Neural progenitor cell (in vitro differentiated cells): ENCODE data around the gene RAB3IL1. TPM values are rescaled to one million over a fixed set of nuclear protein-coding genes. Genes with fewer than 3 reads are reported as not detected.
"Not testable (repeated sequence)": the region's sequence is repeated elsewhere in the genome, so short reads cannot be mapped to it uniquely, and the experiment has no call there.

ENCODE experiments used
- DNase-seq: peaks from one replicate; pipeline ENCODE4 v3.0.0-alpha.2; 2016; ENCODE audit warnings: low spot score
- H2AFZ ChIP-seq: fragments of 200-600 bp; sonication (generic); replicated peaks from 2 replicates; pipeline ENCODE4 v1.6.1; 2016; ENCODE audit warnings: antibody characterized with exemption
- H3F3A ChIP-seq: fragments of 200-600 bp; sonication (generic); 2 replicates; pipeline ENCODE4 v1.6.1; 2016; ENCODE audit warnings: antibody characterized with exemption, low read depth
- H3K27ac ChIP-seq: fragments of 200-600 bp; sonication (generic); 2 replicates; pipeline ENCODE4 v1.5.1; 2016; ENCODE audit warnings: mild to moderate bottlenecking
- H3K27me3 ChIP-seq: fragments of 200-600 bp; sonication (generic); 2 replicates; pipeline ENCODE4 v1.6.1; 2016; ENCODE audit warnings: mild to moderate bottlenecking, moderate library complexity
- H3K36me3 ChIP-seq: fragments of 200-600 bp; sonication (generic); 2 replicates; pipeline ENCODE4 v1.5.1; 2016
- H3K4me1 ChIP-seq: fragments of 200-600 bp; sonication (generic); 2 replicates; pipeline ENCODE4 v1.6.1; 2016; ENCODE audit warnings: mixed run types
- H3K4me2 ChIP-seq: fragments of 200-600 bp; sonication (generic); 2 replicates; pipeline ENCODE4 v1.6.1; 2016
- H3K4me3 ChIP-seq: fragments of 200-600 bp; sonication (generic); 2 replicates; pipeline ENCODE4 v1.5.1; 2016
- H3K79me2 ChIP-seq: fragments of 200-600 bp; sonication (generic); 2 replicates; pipeline ENCODE4 v1.6.1; 2016; ENCODE audit warnings: low read depth
- H3K9ac ChIP-seq: fragments of 200-600 bp; sonication (generic); 2 replicates; pipeline ENCODE4 v1.6.1; 2016
- H3K9me3 ChIP-seq: fragments of 200-600 bp; sonication (generic); 2 replicates; pipeline ENCODE4 v1.5.1; 2016; ENCODE audit warnings: low read depth
- H4K20me1 ChIP-seq: fragments of 200-600 bp; sonication (generic); 2 replicates; pipeline ENCODE4 v1.6.1; 2016; ENCODE audit warnings: low read depth
- H3K27ac Mint-ChIP-seq: 3 replicates; pipeline ENCODE4 v1.8.0; 2021; ENCODE audit warnings: mixed read lengths
- H3K27me3 Mint-ChIP-seq: 2 replicates; pipeline ENCODE4 v1.8.0; 2022; ENCODE audit warnings: low read depth, mild to moderate bottlenecking, inconsistent platforms, moderate library complexity, mixed read lengths; ENCODE audit not compliant: insufficient read depth
- H3K36me3 Mint-ChIP-seq: 3 replicates; pipeline ENCODE4 v1.8.0; 2021; ENCODE audit warnings: mixed read lengths
- H3K4me1 Mint-ChIP-seq: 3 replicates; pipeline ENCODE4 v1.8.0; 2021; ENCODE audit warnings: mixed read lengths
- H3K4me3 Mint-ChIP-seq: 3 replicates; pipeline ENCODE4 v1.8.0; 2021; ENCODE audit warnings: mild to moderate bottlenecking, moderate library complexity, mixed read lengths
- H3K9me3 Mint-ChIP-seq: 3 replicates; pipeline ENCODE4 v1.8.0; 2020; ENCODE audit warnings: mixed read lengths
- CTCF ChIP-seq: fragments of 200-600 bp; sonication (generic); IDR thresholded peaks from 2 replicates; pipeline ENCODE4 v1.5.1; 2017; ENCODE audit warnings: antibody characterized with exemption, mild to moderate bottlenecking
- EZH2 ChIP-seq: fragments of 200-600 bp; sonication (generic); IDR thresholded peaks from 2 replicates; pipeline ENCODE4 v1.6.1; 2017; ENCODE audit warnings: antibody characterized with exemption, mild to moderate bottlenecking, moderate library complexity
- EZH2phosphoT487 ChIP-seq: fragments of 200-600 bp; sonication (generic); IDR thresholded peaks from 2 replicates; pipeline ENCODE4 v1.6.1; 2017; ENCODE audit warnings: antibody characterized with exemption
- total RNA-seq: library from RNA; depleted of rRNA; stranded (reverse); fragments of >200 nt; gene quantifications from 2 replicates; pipeline ENCODE4 v1.2.3, GENCODE V29; 2015; ENCODE audit warnings: low replicate concordance

The RAB3IL1 gene
- total RNA-seq, 1 donor from 2014 or later, result 1.4 TPM

GRCh38 chr11:61882879-61883278 is 34.5 kb downstream of the RAB3IL1 start:
- H3K36me3 ChIP-seq, result no peaks in the 10 kb centered on the region
- no peaks in the 10 kb centered on the region for H3K9me3 ChIP-seq
- no peaks in the 10 kb centered on the region for H3F3A ChIP-seq
- peaks cover 4% of the 10 kb centered on the region for H3K4me1 ChIP-seq
- Mint-ChIP-seq H3K9me3 (peaks cover 2% of the 10 kb centered on the region), H3K36me3 (no peaks in the 10 kb centered on the region), H3K4me1 (peaks cover 18% of the 10 kb centered on the region), H3K4me3 (no peak overlapping the region), H3K27me3 (peaks cover 2% of the 10 kb centered on the region), H3K27ac (no peak overlapping the region)
- H3K9ac ChIP-seq, result no peak overlapping the region
- H4K20me1 ChIP-seq, result no peaks in the 10 kb centered on the region
- H3K27me3 ChIP-seq, result no peaks in the 10 kb centered on the region
- no peak overlapping the region for H2AFZ ChIP-seq
- H3K4me3 ChIP-seq, result no peak overlapping the region
- H3K4me2 ChIP-seq, result no peak overlapping the region
- no peak overlapping the region for H3K27ac ChIP-seq
- no peaks in the 10 kb centered on the region for H3K79me2 ChIP-seq
- DNase-seq, result no peak
- TF ChIP-seq EZH2phosphoT487, result no peak
- no peak for TF ChIP-seq EZH2
- TF ChIP-seq CTCF, result no peak

- not testable (repeated sequence) for H3K27me3 Mint-ChIP-seq, H3F3A ChIP-seq, H3K9me3 ChIP-seq, H3K79me2 ChIP-seq, DNase-seq, H3K27ac ChIP-seq, H3K27me3 ChIP-seq, H3K4me3 Mint-ChIP-seq, H3K36me3 Mint-ChIP-seq, H2AFZ ChIP-seq, H3K27ac Mint-ChIP-seq, H3K36me3 ChIP-seq, H3K4me2 ChIP-seq, H3K9me3 Mint-ChIP-seq, H3K9ac ChIP-seq, H3K4me3 ChIP-seq, H4K20me1 ChIP-seq, H3K4me1 ChIP-seq
- peaks cover 18% of the 10 kb centered on the region for H3K4me1 Mint-ChIP-seq
These were observed 35.1 kb downstream of the RAB3IL1 start for GRCh38 chr11:61882267-61882666.

- no peak overlapping the region for H2AFZ ChIP-seq
- no peak for TF ChIP-seq CTCF
- no peak for TF ChIP-seq EZH2phosphoT487
- no peak for TF ChIP-seq EZH2
- peaks cover 2% of the 10 kb centered on the region for H3K27me3 Mint-ChIP-seq
- no peak overlapping the region for H3K27ac ChIP-seq
- peaks cover 4% of the 10 kb centered on the region for H3K4me1 ChIP-seq
- no peak overlapping the region for H3K4me3 ChIP-seq
- DNase-seq, result peak; percentile 22
- no peak overlapping the region for H3K27ac Mint-ChIP-seq
- peaks cover 2% of the 10 kb centered on the region for H3K9me3 Mint-ChIP-seq
- no peaks in the 10 kb centered on the region for H3K27me3 ChIP-seq
- H3K79me2 ChIP-seq, result no peaks in the 10 kb centered on the region
- no peaks in the 10 kb centered on the region for H4K20me1 ChIP-seq
- H3K9ac ChIP-seq, result no peak overlapping the region
- no peak overlapping the region for H3K4me2 ChIP-seq
- H3K36me3 ChIP-seq, result no peaks in the 10 kb centered on the region
- H3K4me1 Mint-ChIP-seq, result peaks cover 18% of the 10 kb centered on the region
- no peaks in the 10 kb centered on the region for H3K36me3 Mint-ChIP-seq
- no peaks in the 10 kb centered on the region for H3K9me3 ChIP-seq
- no peaks in the 10 kb centered on the region for H3F3A ChIP-seq
- H3K4me3 Mint-ChIP-seq, result no peak overlapping the region
These were observed 36.0 kb downstream of the RAB3IL1 start for GRCh38 chr11:61881397-61881796.

GRCh38 chr11:61880454-61880853 is 36.9 kb downstream of the RAB3IL1 start:
- Histone ChIP-seq H3K9ac (no peak overlapping the region), H3F3A (no peaks in the 10 kb centered on the region), H3K79me2 (no peaks in the 10 kb centered on the region), H3K4me2 (no peak overlapping the region), H3K27ac (no peak overlapping the region), H2AFZ (no peak overlapping the region), H3K4me3 (no peak overlapping the region), H3K36me3 (no peaks in the 10 kb centered on the region), H4K20me1 (no peaks in the 10 kb centered on the region), H3K4me1 (peaks cover 4% of the 10 kb centered on the region), H3K9me3 (no peaks in the 10 kb centered on the region), H3K27me3 (no peaks in the 10 kb centered on the region)
- DNase-seq, result no peak
- Mint-ChIP-seq H3K4me3 (no peak overlapping the region), H3K4me1 (peaks cover 18% of the 10 kb centered on the region), H3K27me3 (peaks cover 2% of the 10 kb centered on the region), H3K36me3 (no peaks in the 10 kb centered on the region), H3K27ac (no peak overlapping the region), H3K9me3 (peaks cover 2% of the 10 kb centered on the region)
- TF ChIP-seq CTCF, result no peak
- TF ChIP-seq EZH2, result no peak
- no peak for TF ChIP-seq EZH2phosphoT487
